ENCODE data around the gene MED13L. TPM values are rescaled to one million over a fixed set of nuclear protein-coding genes. Genes with fewer than 3 reads are reported as not detected.

MED13L gene
- 10 to 100 TPM; 58.6 to 64.0 TPM for total RNA-seq

DNA sequence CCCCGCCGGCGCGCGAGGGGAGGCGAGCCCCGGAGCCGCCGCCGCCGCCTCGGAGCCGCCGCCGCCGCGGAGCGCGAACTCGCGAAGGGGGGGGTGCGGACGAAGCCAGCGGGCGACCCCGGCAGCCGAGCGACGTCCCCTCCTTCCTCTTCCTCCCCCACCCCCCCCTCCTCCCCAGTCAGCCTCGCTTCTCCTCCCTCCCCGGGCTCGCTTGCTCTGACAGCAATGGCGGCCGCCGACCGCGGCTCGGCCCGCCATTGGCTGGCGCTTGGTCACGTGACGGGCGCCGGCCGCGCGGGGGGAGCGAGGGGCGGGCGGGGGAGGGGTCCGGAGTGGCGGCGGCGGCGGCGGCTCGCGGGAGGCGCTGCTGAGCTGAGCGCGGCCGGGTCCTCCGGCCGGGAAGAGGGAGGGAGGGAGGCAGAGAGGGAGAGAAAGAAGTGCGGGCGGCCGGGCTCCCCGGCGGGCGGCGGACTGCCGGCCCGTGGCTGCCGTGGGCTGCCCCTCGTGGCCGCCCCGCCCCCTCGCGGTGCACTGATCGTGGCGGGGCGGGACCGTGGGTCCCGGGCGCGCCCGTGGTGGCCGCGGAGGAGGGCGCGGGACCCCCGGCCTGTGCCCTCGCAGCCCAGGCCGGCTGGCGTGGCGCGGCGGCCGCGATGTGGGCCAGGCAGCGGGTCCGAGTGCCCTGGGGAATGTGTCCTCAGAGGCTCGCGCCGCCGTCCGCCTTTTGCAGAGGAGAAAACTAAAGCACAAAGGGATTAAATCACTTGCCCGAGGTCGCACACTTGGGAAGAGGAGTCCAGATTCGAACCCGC is at the start of gene MED13L:
Gene MED13L (minus strand): TSS at position 227 of the 812 bp plus-strand sequence. CDS start 562 bp downstream, outside the sequence.

Small RNA genes lying within 50 kb of the gene (small RNA-seq; reads per million reads assigned to genes)
- gene MIR620 = 0 reads per million in 2 donors
- gene RNU6-1188P = 0 reads per million in 2 donors
- 0 reads per million in 2 donors for gene SNRPGP18

Measured in melanocyte of skin (primary cell).